C4-2B (cell line): Measurements from ENCODE around the gene SHISA6.

ENCODE experiments used
- H3K27ac ChIP-seq: fragments of 450-650 bp; 2 replicates; pipeline ENCODE4 v1.5.1; 2017
- CTCF ChIP-seq: fragments of 450-650 bp; conservative IDR thresholded peaks from 2 replicates; pipeline ENCODE4 v1.5.1; 2017; ENCODE audit warnings: mild to moderate bottlenecking
- ZFX ChIP-seq: fragments of 450-650 bp; IDR thresholded peaks from 2 replicates; pipeline ENCODE4 v1.6.1; 2017

Gene SHISA6

GRCh38 chr17:11514981-11515680, 274.1 kb downstream of the SHISA6 start:
- TF ChIP-seq CTCF, result no peak
- no peak for TF ChIP-seq ZFX

DNA sequence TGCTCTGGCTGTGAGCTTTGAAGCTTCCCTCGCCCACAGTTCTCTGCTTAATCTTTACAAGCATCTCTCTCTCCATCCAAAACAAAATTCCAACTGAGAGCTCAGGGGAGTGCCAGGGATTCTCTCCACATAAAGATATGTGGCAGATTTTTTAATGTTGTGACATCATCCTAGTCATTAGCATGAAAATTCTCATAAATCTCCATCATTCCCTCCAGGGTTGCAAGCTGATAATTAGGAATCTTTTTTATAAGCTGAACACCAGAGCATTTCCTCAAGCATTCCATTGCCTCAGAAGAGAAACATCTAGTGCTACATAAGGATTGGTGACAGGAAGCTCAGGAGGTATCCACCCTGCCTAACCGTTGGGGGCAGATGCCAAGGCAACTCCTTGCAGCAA, 274.9 kb downstream of the SHISA6 start:
- H3K27ac ChIP-seq, result no peak overlapping the region
- TF ChIP-seq CTCF, result no peak
- no peak for TF ChIP-seq ZFX

More at GRCh38 chr17:11514981-11515680, 274.1 kb downstream of the SHISA6 start:
- no peak overlapping the region for H3K27ac ChIP-seq

DNA sequence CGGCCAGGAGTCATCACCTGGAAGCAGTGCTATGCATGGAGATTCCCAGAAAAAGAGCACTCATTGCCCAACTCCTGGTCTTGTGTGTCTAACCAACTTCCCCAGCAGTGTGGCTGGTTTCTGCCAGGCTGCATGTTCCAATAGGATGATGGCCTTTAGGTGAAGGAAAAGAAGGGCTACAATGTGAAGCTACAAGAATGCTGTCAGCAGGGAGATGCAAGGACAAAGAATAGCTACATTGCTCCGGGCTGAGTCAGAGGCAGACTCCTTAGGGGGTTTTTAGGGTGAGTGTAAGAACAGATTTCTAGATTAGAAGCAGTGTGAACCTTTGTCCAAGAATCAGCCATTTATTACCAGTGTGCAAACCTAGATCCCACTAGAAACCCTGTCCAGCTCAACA, 294.2 kb downstream of the SHISA6 start:
- TF ChIP-seq CTCF (no peak), ZFX (no peak)
- no peak overlapping the region for H3K27ac ChIP-seq

DNA sequence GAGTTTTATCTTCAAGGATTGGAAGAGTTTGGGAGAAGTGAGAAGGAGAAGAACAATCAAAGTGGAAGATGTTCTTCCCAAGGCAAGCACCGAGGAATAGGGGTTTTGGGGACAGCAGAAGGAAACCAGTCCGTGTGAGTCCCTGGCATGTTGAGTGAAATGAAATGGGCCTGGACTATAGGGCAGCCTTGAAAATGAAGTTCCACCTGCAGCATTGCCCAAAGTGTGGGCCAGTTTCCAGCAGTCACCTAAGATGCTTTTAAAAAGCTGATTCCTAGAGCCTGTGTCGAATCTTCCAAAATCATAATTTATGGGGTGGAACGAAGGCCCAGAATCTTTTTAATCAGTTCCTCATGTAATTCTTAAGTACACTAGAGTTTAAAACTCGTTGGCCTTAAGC, 297.4 kb downstream of the SHISA6 start:
- no peak for TF ChIP-seq ZFX
- H3K27ac ChIP-seq, result no peak overlapping the region

- no peak for TF ChIP-seq ZFX
- H3K27ac ChIP-seq, result no peak overlapping the region
These were observed 298.6 kb downstream of the SHISA6 start for GRCh38 chr17:11539637-11540036.

- no peak overlapping the region for H3K27ac ChIP-seq
These were observed 304.0 kb downstream of the SHISA6 start for GRCh38 chr17:11545002-11545401.

DNA sequence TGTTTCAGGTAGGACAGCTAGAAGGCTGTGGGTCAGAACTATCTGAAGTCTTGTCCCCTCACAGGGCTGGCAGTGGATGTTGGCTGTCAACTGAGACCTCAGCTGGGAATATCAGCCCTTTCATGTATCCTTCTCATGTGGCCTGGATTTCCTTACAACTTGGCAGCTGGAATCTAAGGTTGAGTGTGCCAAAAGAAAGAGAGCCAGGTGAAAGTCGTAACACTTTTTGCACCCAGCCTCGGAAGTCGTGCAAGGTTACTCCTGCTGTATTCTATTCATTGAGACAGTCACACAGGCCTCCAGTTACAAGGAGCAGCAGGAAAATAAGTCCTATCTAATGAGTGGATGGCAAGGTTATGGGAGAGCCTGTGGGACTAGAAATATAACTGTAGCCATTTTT, 304.7 kb downstream of the SHISA6 start:
- TF ChIP-seq ZFX, result no peak
- no peak for TF ChIP-seq CTCF
- H3K27ac ChIP-seq, result no peak overlapping the region

More at GRCh38 chr17:11545002-11545401, 304.0 kb downstream of the SHISA6 start:
- no peak for TF ChIP-seq ZFX
- no peak for TF ChIP-seq CTCF

GRCh38 chr17:11547853-11548252, 306.8 kb downstream of the SHISA6 start:
- TF ChIP-seq CTCF, result no peak
- TF ChIP-seq ZFX, result no peak
- no peak overlapping the region for H3K27ac ChIP-seq
